NCI-H2227 treated with DMSO at 0.1 percent for 48 hours (cell line): ENCODE data around the gene MISP3.

Experiments used
- DNase-seq: peaks from one replicate; lab custom pipeline; 2025; lab: John Stamatoyannopoulos, UW

The MISP3 gene

GRCh38 chr19:14080887-14081796 lies 8.6 kb downstream of the MISP3 start:
- DNase-seq: peak; percentile 95

GRCh38 chr19:14081797-14082674 lies 9.4 kb downstream of the MISP3 start:
- no peak for DNase-seq

- DNase-seq: no peak
These were observed 10.0 kb downstream of the MISP3 start for GRCh38 chr19:14082675-14082960.

GRCh38 chr19:14085309-14085995 lies 12.9 kb downstream of the MISP3 start, which contains the start of gene C19orf67:
TSS of gene C19orf67 (minus strand) at chr19:14085783. CDS start at chr19:14085627, 156 bp downstream.
- DNase-seq: no peak

GRCh38 chr19:14086098-14086497 lies 13.5 kb downstream of the MISP3 start:
- no peak for DNase-seq

GRCh38 chr19:14088634-14089411 lies 16.2 kb downstream of the MISP3 start:
- DNase-seq: no peak

- DNase-seq: no peak
These were observed 16.8 kb downstream of the MISP3 start for GRCh38 chr19:14089412-14089661.

GRCh38 chr19:14089662-14090508 lies 17.3 kb downstream of the MISP3 start:
- DNase-seq: no peak

- DNase-seq: peak; percentile 70
These were observed 18.0 kb downstream of the MISP3 start, which contains the start of gene SAMD1 for GRCh38 chr19:14090509-14091080. TSS of gene SAMD1 (minus strand) at chr19:14090751.

GRCh38 chr19:14091081-14091812 lies 18.7 kb downstream of the MISP3 start:
- peak; percentile 11 for DNase-seq

- no peak for DNase-seq
These were observed 19.4 kb downstream of the MISP3 start for GRCh38 chr19:14091813-14092462.

- DNase-seq: no peak
These were observed 20.7 kb downstream of the MISP3 start for GRCh38 chr19:14093117-14093823.

GRCh38 chr19:14094854-14095253 lies 22.3 kb downstream of the MISP3 start:
- DNase-seq: no peak

- DNase-seq: no peak
These were observed 23.8 kb downstream of the MISP3 start for GRCh38 chr19:14096272-14096992.

GRCh38 chr19:14097532-14098151 lies 25.1 kb downstream of the MISP3 start:
- no peak for DNase-seq

GRCh38 chr19:14101003-14101545 lies 28.5 kb downstream of the MISP3 start:
- no peak for DNase-seq

- DNase-seq: no peak
These were observed 29.6 kb downstream of the MISP3 start for GRCh38 chr19:14102102-14102696.
